ENCODE results near the gene CDC45. TPM values are rescaled to one million over a fixed set of nuclear protein-coding genes. Genes with fewer than 3 reads are reported as not detected.

The CDC45 gene
- total RNA-seq, 1 donor from 2014 or later, result 3.7 TPM

DNA sequence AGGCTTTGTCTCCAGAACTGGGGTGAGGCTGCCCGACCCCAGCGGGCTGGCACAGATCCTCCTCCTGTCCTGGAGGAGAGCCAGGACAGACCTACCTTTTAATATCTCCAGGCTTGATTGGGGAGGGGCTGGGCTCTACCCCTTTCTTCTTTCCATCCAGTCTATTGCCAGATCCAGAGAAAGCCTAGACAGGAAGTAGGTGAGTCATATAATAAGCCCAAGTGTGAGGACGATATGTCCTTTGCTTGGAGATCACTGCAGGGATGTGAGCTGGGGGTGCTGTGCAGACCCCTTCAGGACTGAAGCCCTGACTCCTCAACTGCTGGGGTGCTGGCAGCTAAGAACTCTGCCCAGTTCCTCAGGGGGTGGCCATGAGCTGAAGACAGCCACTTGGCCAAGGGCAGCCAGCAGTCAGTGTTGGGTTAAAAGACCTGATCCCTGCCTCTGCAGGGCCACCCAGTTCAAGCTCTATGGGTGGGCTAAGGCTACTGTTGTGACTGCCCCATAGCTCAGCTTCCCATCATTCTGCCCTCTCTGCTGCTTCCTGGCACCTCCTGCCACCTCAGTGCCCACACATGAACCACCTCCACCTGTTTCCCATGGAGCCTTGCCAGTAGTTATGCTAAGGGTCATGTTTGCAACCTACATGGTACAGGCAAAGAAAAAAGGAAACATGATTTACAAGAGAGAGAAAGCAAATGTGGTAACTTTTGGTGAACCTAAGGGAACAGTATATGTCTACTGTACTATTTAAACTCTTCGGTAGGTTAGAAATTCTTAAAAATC, 23.9 kb upstream of the CDC45 start:
- H3K4me3 Mint-ChIP-seq (ENCODE audit: unreplicated experiment), result no peak overlapping the region
- no peaks in the 10 kb centered on the region for H3K9me3 Mint-ChIP-seq (ENCODE audit: unreplicated experiment)
- TF ChIP-seq, protein P1, sequence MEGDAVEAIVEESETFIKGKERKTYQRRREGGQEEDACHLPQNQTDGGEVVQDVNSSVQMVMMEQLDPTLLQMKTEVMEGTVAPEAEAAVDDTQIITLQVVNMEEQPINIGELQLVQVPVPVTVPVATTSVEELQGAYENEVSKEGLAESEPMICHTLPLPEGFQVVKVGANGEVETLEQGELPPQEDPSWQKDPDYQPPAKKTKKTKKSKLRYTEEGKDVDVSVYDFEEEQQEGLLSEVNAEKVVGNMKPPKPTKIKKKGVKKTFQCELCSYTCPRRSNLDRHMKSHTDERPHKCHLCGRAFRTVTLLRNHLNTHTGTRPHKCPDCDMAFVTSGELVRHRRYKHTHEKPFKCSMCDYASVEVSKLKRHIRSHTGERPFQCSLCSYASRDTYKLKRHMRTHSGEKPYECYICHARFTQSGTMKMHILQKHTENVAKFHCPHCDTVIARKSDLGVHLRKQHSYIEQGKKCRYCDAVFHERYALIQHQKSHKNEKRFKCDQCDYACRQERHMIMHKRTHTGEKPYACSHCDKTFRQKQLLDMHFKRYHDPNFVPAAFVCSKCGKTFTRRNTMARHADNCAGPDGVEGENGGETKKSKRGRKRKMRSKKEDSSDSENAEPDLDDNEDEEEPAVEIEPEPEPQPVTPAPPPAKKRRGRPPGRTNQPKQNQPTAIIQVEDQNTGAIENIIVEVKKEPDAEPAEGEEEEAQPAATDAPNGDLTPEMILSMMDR (IDR thresholded peaks at IDR 0.05), result no peak
- DNase-seq (ENCODE audit: extremely low spot score, unreplicated experiment), result no peak
- H3K4me1 Mint-ChIP-seq (ENCODE audit: unreplicated experiment), result peaks cover 6% of the 10 kb centered on the region
- H3K27ac Mint-ChIP-seq (ENCODE audit: unreplicated experiment), result no peak overlapping the region
- H3K27me3 Mint-ChIP-seq (ENCODE audit: unreplicated experiment), result no peaks in the 10 kb centered on the region
- peaks cover 45% of the 10 kb centered on the region for H3K36me3 Mint-ChIP-seq (ENCODE audit: unreplicated experiment)

DNA sequence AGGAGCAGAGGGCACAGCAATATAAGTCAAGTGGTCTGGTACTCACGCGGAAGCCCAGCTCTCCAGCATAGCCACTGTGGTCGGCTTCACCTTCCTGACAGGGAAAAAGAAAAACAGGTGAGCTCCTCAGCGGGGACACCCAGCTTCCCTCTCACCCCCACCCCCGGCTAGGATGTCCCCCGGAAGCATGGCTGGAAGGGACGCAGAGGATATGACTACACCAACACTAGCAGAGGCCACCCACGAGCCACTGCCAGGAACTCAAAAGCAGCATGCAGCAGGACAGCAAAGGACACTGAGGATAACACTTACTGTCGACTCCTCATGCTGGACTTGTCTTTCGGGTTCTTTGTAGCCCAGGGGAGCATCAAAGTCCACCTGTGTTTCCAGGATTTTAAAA, 23.2 kb upstream of the CDC45 start:
- DNase-seq (ENCODE audit: extremely low spot score, unreplicated experiment), result no peak
- no peaks in the 10 kb centered on the region for H3K9me3 Mint-ChIP-seq (ENCODE audit: unreplicated experiment)
- H3K4me3 Mint-ChIP-seq (ENCODE audit: unreplicated experiment), result no peak overlapping the region
- H3K27me3 Mint-ChIP-seq (ENCODE audit: unreplicated experiment), result no peaks in the 10 kb centered on the region
- TF ChIP-seq, protein P1 (IDR thresholded peaks at IDR 0.05), result no peak
- no peak overlapping the region for H3K27ac Mint-ChIP-seq (ENCODE audit: unreplicated experiment)
- peaks cover 6% of the 10 kb centered on the region for H3K4me1 Mint-ChIP-seq (ENCODE audit: unreplicated experiment)
- peaks cover 40% of the 10 kb centered on the region for H3K36me3 Mint-ChIP-seq (ENCODE audit: unreplicated experiment)

DNA sequence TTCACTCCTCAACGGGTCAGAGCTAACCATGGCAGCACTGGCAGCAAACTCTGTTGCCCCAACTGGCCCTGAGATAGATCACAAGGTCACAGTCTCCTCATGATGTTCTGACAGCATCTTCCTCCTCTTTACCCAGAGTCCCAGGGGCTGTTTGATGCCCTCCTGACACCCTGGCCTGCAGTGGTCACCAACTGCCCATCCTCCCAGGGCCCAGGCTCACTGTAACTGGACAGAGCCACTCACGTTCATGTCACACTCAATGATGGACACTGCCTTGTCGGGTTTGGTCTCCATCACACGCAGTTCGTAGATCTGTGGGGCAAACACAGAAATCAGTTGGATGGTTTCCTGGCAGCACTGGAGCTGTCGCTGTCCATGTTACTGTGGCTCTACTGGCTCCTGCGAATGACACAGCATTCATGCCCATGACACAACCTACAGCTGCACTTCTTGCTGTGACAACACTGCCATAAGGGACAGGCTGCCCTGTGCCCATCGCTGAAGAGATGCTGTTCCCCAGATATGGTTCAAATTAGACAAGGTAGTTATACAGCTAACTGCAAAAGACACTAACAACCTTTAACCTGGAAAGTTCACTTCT, 21.8 kb upstream of the CDC45 start:
- TF ChIP-seq, protein P1 (IDR thresholded peaks at IDR 0.05), result no peak
- peaks cover 6% of the 10 kb centered on the region for H3K4me1 Mint-ChIP-seq (ENCODE audit: unreplicated experiment)
- no peaks in the 10 kb centered on the region for H3K27me3 Mint-ChIP-seq (ENCODE audit: unreplicated experiment)
- H3K4me3 Mint-ChIP-seq (ENCODE audit: unreplicated experiment), result no peak overlapping the region
- H3K27ac Mint-ChIP-seq (ENCODE audit: unreplicated experiment), result no peak overlapping the region
- DNase-seq (ENCODE audit: extremely low spot score, unreplicated experiment), result no peak
- no peaks in the 10 kb centered on the region for H3K9me3 Mint-ChIP-seq (ENCODE audit: unreplicated experiment)
- H3K36me3 Mint-ChIP-seq (ENCODE audit: unreplicated experiment), result peaks cover 36% of the 10 kb centered on the region

DNA sequence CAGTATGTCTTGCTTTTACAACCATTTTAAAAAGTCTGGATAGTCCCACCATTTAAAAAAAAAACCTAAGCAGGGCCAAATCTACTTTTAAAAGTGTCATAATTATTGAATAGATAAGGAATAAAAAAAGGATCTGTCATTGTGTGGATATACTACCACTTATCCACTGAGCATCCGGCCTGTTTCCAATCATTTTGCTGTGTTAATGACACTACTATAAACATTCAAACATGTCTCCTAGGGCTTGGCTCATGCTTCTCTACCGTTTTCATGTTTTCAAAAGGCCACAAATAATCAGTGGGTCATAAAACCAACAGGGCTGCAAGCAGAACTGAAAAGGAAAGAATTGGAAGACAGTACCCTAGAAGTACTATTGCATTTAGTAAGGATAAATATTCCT, 19.7 kb upstream of the CDC45 start:
- H3K27me3 Mint-ChIP-seq (ENCODE audit: unreplicated experiment), result no peaks in the 10 kb centered on the region
- H3K4me1 Mint-ChIP-seq (ENCODE audit: unreplicated experiment), result peaks cover 8% of the 10 kb centered on the region
- H3K27ac Mint-ChIP-seq (ENCODE audit: unreplicated experiment), result no peak overlapping the region
- H3K36me3 Mint-ChIP-seq (ENCODE audit: unreplicated experiment), result peaks cover 21% of the 10 kb centered on the region
- no peaks in the 10 kb centered on the region for H3K9me3 Mint-ChIP-seq (ENCODE audit: unreplicated experiment)
- no peak for DNase-seq (ENCODE audit: extremely low spot score, unreplicated experiment)
- H3K4me3 Mint-ChIP-seq (ENCODE audit: unreplicated experiment), result no peak overlapping the region
- TF ChIP-seq, protein P1 (IDR thresholded peaks at IDR 0.05), result no peak

DNA sequence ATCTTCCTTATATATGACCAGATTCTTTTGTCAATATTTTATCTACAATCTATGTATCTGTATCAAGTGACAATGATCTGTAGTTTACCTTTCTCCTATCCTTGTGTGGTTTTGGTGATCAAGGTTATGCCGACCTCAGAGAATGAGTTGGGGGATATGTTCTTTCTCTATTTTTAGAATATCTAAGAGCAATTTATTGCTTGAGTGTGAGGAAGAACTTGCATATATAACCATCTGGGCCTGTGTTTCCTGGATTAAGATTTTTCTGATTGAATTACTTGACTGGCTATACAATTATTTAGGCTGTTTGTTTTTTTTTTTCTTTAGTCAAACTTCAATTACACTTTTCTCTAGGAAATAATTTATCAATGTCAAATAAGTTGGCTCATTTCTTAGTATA, 18.2 kb upstream of the CDC45 start:
- Mint-ChIP-seq H3K27ac (ENCODE audit: unreplicated experiment) (no peak overlapping the region), H3K36me3 (ENCODE audit: unreplicated experiment) (peaks cover 12% of the 10 kb centered on the region), H3K9me3 (ENCODE audit: unreplicated experiment) (no peaks in the 10 kb centered on the region), H3K4me1 (ENCODE audit: unreplicated experiment) (peaks cover 3% of the 10 kb centered on the region), H3K4me3 (ENCODE audit: unreplicated experiment) (no peak overlapping the region), H3K27me3 (ENCODE audit: unreplicated experiment) (no peaks in the 10 kb centered on the region)
- TF ChIP-seq, protein P1 (IDR thresholded peaks at IDR 0.05), result no peak
- DNase-seq (ENCODE audit: extremely low spot score, unreplicated experiment), result no peak

Data from osteocyte (in vitro differentiated cells).